ENCODE measurements around the gene LMF1. TPM values are rescaled to one million over a fixed set of nuclear protein-coding genes. Genes with fewer than 3 reads are reported as not detected.

LMF1 gene
- total and polyA plus RNA-seq, 2 of the 4 experiments (the other 2 are of a cell fraction), result 7.7 to 13.1 TPM

DNA sequence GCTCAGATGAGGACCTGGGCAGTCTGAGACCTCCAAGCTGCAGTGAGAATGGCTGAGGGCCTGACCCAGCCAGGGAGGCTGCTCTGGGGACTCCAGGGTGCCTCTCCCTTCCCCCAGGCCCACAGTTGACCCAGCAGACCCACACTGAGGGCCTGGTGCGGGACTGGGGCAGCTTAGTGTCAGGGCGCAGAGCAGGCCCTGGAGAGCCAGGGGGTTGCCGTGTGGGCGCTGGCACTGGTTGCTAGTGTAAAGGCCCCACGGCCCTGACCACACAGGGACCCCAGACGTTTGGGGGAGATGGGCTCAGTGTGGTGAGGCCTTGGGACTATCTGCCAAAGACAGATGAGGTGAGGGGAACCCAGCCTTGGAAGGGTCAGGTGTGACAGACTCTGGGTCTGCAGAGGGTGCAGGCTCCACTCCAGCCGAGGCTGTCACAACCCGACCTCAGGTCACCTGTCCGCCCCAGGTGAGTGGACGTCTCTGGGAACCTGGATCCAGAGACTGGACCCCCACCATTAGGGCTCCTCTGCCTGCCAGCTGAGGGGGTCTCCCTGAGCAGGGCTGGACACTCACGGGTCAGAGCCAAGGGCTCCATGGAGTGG lies 119.5 kb downstream of the LMF1 start:
- Histone ChIP-seq H3K4ac (ENCODE audit: low read depth, low read length) (no peak overlapping the region), H4K91ac (ENCODE audit: insufficient read depth, low read depth, low read length) (no peak overlapping the region), H3K18ac (ENCODE audit: low read depth, low read length) (no peak overlapping the region), H3K79me1 (ENCODE audit: low read depth in 1 of 2, low read length in 2 of 2) (no peaks in the 10 kb centered on the region), H3K9ac (ENCODE audit: low read depth, low read length) (no peak overlapping the region), H4K8ac (ENCODE audit: low read depth in 2 of 2, low read length in 2 of 2) (no peak overlapping the region), H2AK9ac (replicated peaks; ENCODE audit: low read depth, low read length, poor library complexity) (no peak overlapping the region), H2BK20ac (ENCODE audit: low read depth, low read length) (no peak overlapping the region), H2AK5ac (ENCODE audit: low read depth, low read length) (no peak overlapping the region), H3K4me3 (ENCODE audit: insufficient read depth, low read depth, low read length) (no peak overlapping the region), H2AFZ (replicated peaks; ENCODE audit: low read length, poor library complexity) (no peak overlapping the region), H4K20me1 (ENCODE audit: insufficient read depth, low read length) (no peaks in the 10 kb centered on the region), H3K27ac (ENCODE audit: insufficient read depth, low read length) (no peak overlapping the region), H3K27me3 (ENCODE audit: control insufficient read depth, insufficient read depth, low read length) (no peaks in the 10 kb centered on the region), H4K5ac (ENCODE audit: low read depth, low read length) (no peak overlapping the region), H3K4me2 (ENCODE audit: low read depth, low read length) (no peak overlapping the region), H3K23ac (ENCODE audit: low read depth, low read length) (no peak overlapping the region), H3K9me1 (ENCODE audit: insufficient read depth, low read length) (no peaks in the 10 kb centered on the region), H3K56ac (ENCODE audit: extremely low read depth, insufficient read depth, low read length) (no peak overlapping the region), H2BK15ac (ENCODE audit: low read depth, low read length) (no peak overlapping the region), H2BK120ac (ENCODE audit: low read depth, low read length) (no peak overlapping the region), H2BK5ac (ENCODE audit: low read depth, low read length, poor library complexity, severe bottlenecking) (no peak overlapping the region), H3K4me1 (ENCODE audit: control insufficient read depth, insufficient read depth, low read length) (no peaks in the 10 kb centered on the region), H3K36me3 (ENCODE audit: control insufficient read depth, insufficient read depth, low read length) (no peaks in the 10 kb centered on the region), H3K14ac (replicated peaks; ENCODE audit: low read depth, low read length) (no peak overlapping the region), H3K9me3 (ENCODE audit: control insufficient read depth, insufficient read depth, low read length) (peaks cover 42% of the 10 kb centered on the region)
- WGBS, 2 experiments (ENCODE audit: extremely low coverage in 2 of 2, insufficient read length in 1 of 2), result 88% methylated on average over 8 of the region's 11 CpGs; no CpG with 5 or more reads in 1 of the 2 experiments
- ChIA-PET POLR2A (ENCODE audit: unreplicated experiment) (no interaction called here), CTCF (no interaction called here)
- ATAC-seq (ENCODE audit: low read depth) (no peak), DNase-seq (no peak)
- in situ Hi-C loops (cut with MboI; ENCODE audit: low sequenced_read_pairs), result no loop called here
- intact Hi-C loops (cut with micrococcal nuclease), result no loop called here
- dilution Hi-C loops (cut with HindIII; ENCODE audit: low sequenced_read_pairs, unreplicated experiment), result no loop called here
- TF ChIP-seq SMC3 (IDR thresholded peaks at IDR 0.05; ENCODE audit: low read depth, low read length) (no peak), RFX5 (IDR thresholded peaks at IDR 0.05; ENCODE audit: low read depth, low read length) (no peak), POLR2A (IDR thresholded peaks at IDR 0.05; ENCODE audit: low read depth, low read length) (no peak), CHD1 (IDR thresholded peaks at IDR 0.05; ENCODE audit: low read depth, low read length) (no peak), BHLHE40 (IDR thresholded peaks at IDR 0.05; ENCODE audit: low read depth, low read length) (no peak), NFE2L2 (IDR thresholded peaks at IDR 0.05; ENCODE audit: low read depth, low read length) (no peak), RCOR1 (IDR thresholded peaks at IDR 0.05; ENCODE audit: insufficient replicate concordance, low read length) (no peak), RAD21 (IDR thresholded peaks at IDR 0.05; ENCODE audit: low read length) (no peak), MAFK (IDR thresholded peaks at IDR 0.05; ENCODE audit: low read depth, low read length) (no peak), MAZ (IDR thresholded peaks at IDR 0.05; ENCODE audit: borderline replicate concordance, low read depth, low read length) (no peak), MXI1 (IDR thresholded peaks at IDR 0.05; ENCODE audit: borderline replicate concordance, low read depth, low read length) (no peak), FOS (IDR thresholded peaks at IDR 0.05; ENCODE audit: low read depth, low read length) (no peak)
- TF ChIP-seq, protein P1, sequence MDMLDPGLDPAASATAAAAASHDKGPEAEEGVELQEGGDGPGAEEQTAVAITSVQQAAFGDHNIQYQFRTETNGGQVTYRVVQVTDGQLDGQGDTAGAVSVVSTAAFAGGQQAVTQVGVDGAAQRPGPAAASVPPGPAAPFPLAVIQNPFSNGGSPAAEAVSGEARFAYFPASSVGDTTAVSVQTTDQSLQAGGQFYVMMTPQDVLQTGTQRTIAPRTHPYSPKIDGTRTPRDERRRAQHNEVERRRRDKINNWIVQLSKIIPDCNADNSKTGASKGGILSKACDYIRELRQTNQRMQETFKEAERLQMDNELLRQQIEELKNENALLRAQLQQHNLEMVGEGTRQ (IDR thresholded peaks at IDR 0.05; ENCODE audit: low read depth, low read length), result no peak
- no TSS peak for BruUV-seq (replicated peaks)
